HepG2 (cell line): ENCODE measurements around the gene HPCAL4. TPM values are rescaled to one million over a fixed set of nuclear protein-coding genes. Genes with fewer than 3 reads are reported as not detected.
A peak's percentile ranks its signal among the peaks of the same experiment; 100 is the strongest.

Experiments
- ATAC-seq: fragments of 200-7000 bp; cut with Tn5 transposase; 3 replicates; pipeline ENCODE4 v1.9.1; 2020; ENCODE audit warnings: mild to moderate bottlenecking, moderate library complexity
- BruUV-seq: library from RNA; stranded (reverse); fragments of 400-500 nt; replicated peaks from 2 replicates; lab custom pipeline; 2021; lab: Mats Ljungman, UMichigan
- CTCF ChIA-PET: fragments of 300-600 bp; formaldehyde crosslinking; extraction: SDS; loops from one replicate; lab custom pipeline; 2021; ENCODE audit warnings: low total read pairs, inconsistent platforms, low intra/inter-chr PET ratio; lab: Yijun Ruan, JAX
- POLR2A ChIA-PET: fragments of 350-600 bp; sonication (Branson Sonifier 250); formaldehyde crosslinking; loops from one replicate; lab custom pipeline; 2020; ENCODE audit warnings: antibody characterized with exemption, inconsistent platforms; lab: Yijun Ruan, JAX
- DNase-seq: peaks from one replicate; pipeline ENCODE4 v3.0.0-alpha.2; 2015; ENCODE audit warnings: low spot score
- FAIRE-seq: peaks from 3 replicates; lab custom pipeline; 2011; peaks lifted over from hg19 to GRCh38; lab: Jason Lieb, UNC
- H2AFZ ChIP-seq: one replicate; pipeline ENCODE4 v1.6.1; 2011; ENCODE audit warnings: low read length, inconsistent platforms
- H3K27ac ChIP-seq: fragments of 300-600 bp; 3 replicates; pipeline ENCODE4 v1.8.0; 2011; ENCODE audit warnings: mixed run types, mild to moderate bottlenecking, mixed read lengths, low read length, inconsistent platforms; ENCODE audit not compliant: insufficient read depth; ENCODE audit errors: extremely low read length
- H3K27me3 ChIP-seq, 2 experiments: fragments of 200-600 bp in 1 of 2; 2 replicates in 1 of 2; 3 replicates in 1 of 2; pipeline versions ENCODE4 v1.6.0 to v1.8.0; 2011; ENCODE audit warnings: low read length in 2 of 2, mild to moderate bottlenecking in 2 of 2, moderate library complexity in 2 of 2, inconsistent platforms in 1 of 2; ENCODE audit not compliant: insufficient read depth in 2 of 2, control insufficient read depth in 1 of 2
- H3K36me3 ChIP-seq, 2 experiments: fragments of 200-600 bp in 1 of 2; replicated peaks in 1 of 2; 2 replicates in 1 of 2; 3 replicates in 1 of 2; pipeline versions ENCODE4 v1.5.1 to v1.8.0; 2011; ENCODE audit warnings: low read length in 2 of 2, inconsistent platforms in 1 of 2; ENCODE audit not compliant: insufficient read depth in 2 of 2, control insufficient read depth in 1 of 2
- H3K4me1 ChIP-seq: 2 replicates; pipeline ENCODE4 v1.5.1; 2012; ENCODE audit warnings: low read length, inconsistent platforms; ENCODE audit not compliant: insufficient read depth
- H3K4me2 ChIP-seq: 2 replicates; pipeline ENCODE4 v1.6.0; 2011; ENCODE audit warnings: low read depth, low read length, inconsistent platforms
- H3K4me3 ChIP-seq, 3 experiments: fragments of 200-600 bp in 1 of 3; sonication (generic), shearing (Covaris generic) in 1 of 3; replicated peaks in 1 of 3; 2 replicates each; pipeline ENCODE4 v1.5.1; 2011 to 2016; ENCODE audit warnings: low read length in 3 of 3, inconsistent platforms in 2 of 3, low read depth in 2 of 3, mild to moderate bottlenecking in 2 of 3, control low read depth in 1 of 3, mixed read lengths in 1 of 3; ENCODE audit not compliant: insufficient read depth in 1 of 3
- H3K79me2 ChIP-seq: one replicate; pipeline ENCODE4 v1.6.1; 2011; ENCODE audit warnings: low read length, inconsistent platforms; ENCODE audit not compliant: insufficient read depth
- H3K9ac ChIP-seq: 2 replicates; pipeline ENCODE4 v1.6.0; 2011; ENCODE audit warnings: mild to moderate bottlenecking, low read depth, low read length, inconsistent platforms; ENCODE audit not compliant: insufficient read depth
- H3K9me3 ChIP-seq: 2 replicates; pipeline ENCODE4 v1.5.1; 2012; ENCODE audit warnings: mild to moderate bottlenecking, low read length
- H4K20me1 ChIP-seq: 2 replicates; pipeline ENCODE4 v1.6.0; 2011; ENCODE audit warnings: inconsistent platforms, mild to moderate bottlenecking, low read length, moderate library complexity; ENCODE audit not compliant: insufficient read depth
- CBX2 ChIP-seq, 2 experiments: fragments of 200-600 bp in 1 of 2; sonication (generic); formaldehyde crosslinking in 1 of 2; IDR thresholded peaks; 2 replicates each; pipeline versions ENCODE4 v1.7.0 to v1.8.1; 2018 to 2022; ENCODE audit warnings: low read depth in 2 of 2, low read length in 1 of 2, mild to moderate bottlenecking in 1 of 2, missing genetic modification reagents in 1 of 2
- E2F5 ChIP-seq: sonication (generic); formaldehyde crosslinking; conservative IDR thresholded peaks from 2 replicates; pipeline ENCODE4 v1.4.0; 2020; ENCODE audit warnings: missing genetic modification reagents
- HNF4G ChIP-seq, 2 experiments: sonication (generic) in 1 of 2; formaldehyde crosslinking in 1 of 2; IDR thresholded peaks; 2 replicates each; pipeline versions ENCODE4 v1.4.0 to v1.6.1; 2011 to 2020; ENCODE audit warnings: borderline replicate concordance in 2 of 2, low read depth in 2 of 2, mild to moderate bottlenecking in 2 of 2, low read length in 1 of 2, missing genetic modification reagents in 1 of 2, moderate library complexity in 1 of 2
- HOXA9 ChIP-seq: sonication (generic); formaldehyde crosslinking; IDR thresholded peaks from 2 replicates; pipeline ENCODE4 v1.8.1; 2022; ENCODE audit warnings: missing genetic modification reagents, mild to moderate bottlenecking, moderate library complexity, borderline replicate concordance
- NR2F6 ChIP-seq, 2 experiments: IDR thresholded peaks; 2 replicates each; pipeline ENCODE4 v1.6.1; 2016; ENCODE audit warnings: antibody characterized with exemption in 1 of 2, mild to moderate bottlenecking in 1 of 2
- SP5 ChIP-seq: IDR thresholded peaks from 2 replicates; pipeline ENCODE4 v1.6.1; 2016; ENCODE audit warnings: low read depth, borderline replicate concordance
- SSRP1 ChIP-seq: IDR thresholded peaks from 2 replicates; pipeline ENCODE4 v1.6.1; 2016; ENCODE audit warnings: control low read depth
- TBX2 ChIP-seq: sonication (generic); formaldehyde crosslinking; IDR thresholded peaks from 2 replicates; pipeline ENCODE4 v1.5.0; 2020; ENCODE audit warnings: missing genetic modification reagents, mild to moderate bottlenecking, borderline replicate concordance
- TMF1 ChIP-seq: sonication (generic); formaldehyde crosslinking; IDR thresholded peaks from 2 replicates; pipeline ENCODE4 v1.8.1; 2022; ENCODE audit warnings: low read depth, missing genetic modification reagents
- ZBTB49 ChIP-seq: sonication (generic); formaldehyde crosslinking; IDR thresholded peaks from 2 replicates; pipeline ENCODE4 v1.4.0; 2020; ENCODE audit warnings: missing genetic modification reagents, borderline replicate concordance
- ZBTB7B ChIP-seq: sonication (generic); formaldehyde crosslinking; IDR thresholded peaks from 2 replicates; pipeline ENCODE4 v1.4.0; 2020; ENCODE audit warnings: missing genetic modification reagents
- ZFAT ChIP-seq: sonication (generic); formaldehyde crosslinking; conservative IDR thresholded peaks from 2 replicates; pipeline ENCODE4 v1.8.1; 2023; ENCODE audit warnings: missing genetic modification reagents, inconsistent platforms
- ZNF225 ChIP-seq: sonication (generic); formaldehyde crosslinking; IDR thresholded peaks from 2 replicates; pipeline ENCODE4 v1.4.0; 2020; ENCODE audit warnings: mild to moderate bottlenecking, missing genetic modification reagents
- ZNF350 ChIP-seq: sonication (generic); formaldehyde crosslinking; IDR thresholded peaks from 2 replicates; pipeline ENCODE4 v1.4.0; 2020; ENCODE audit warnings: mild to moderate bottlenecking, low read depth, missing genetic modification reagents, borderline replicate concordance
- ZNF414 ChIP-seq: sonication (generic); formaldehyde crosslinking; IDR thresholded peaks from 2 replicates; pipeline ENCODE4 v1.5.0; 2020; ENCODE audit warnings: missing genetic modification reagents
- ZNF691 ChIP-seq: sonication (generic); formaldehyde crosslinking; IDR thresholded peaks from 2 replicates; pipeline ENCODE4 v1.4.0; 2020; ENCODE audit warnings: missing genetic modification reagents, low read depth, mild to moderate bottlenecking, borderline replicate concordance
- ZNF720 ChIP-seq: sonication (generic); formaldehyde crosslinking; IDR thresholded peaks from 2 replicates; pipeline ENCODE4 v1.4.0; 2020; ENCODE audit warnings: missing genetic modification reagents
- WGBS: methylation state at CpG from one replicate; pipeline ENCODE4 v1.1.6; 2017; ENCODE audit warnings: low lambda C conversion rate; 5-methylcytosine and 5-hydroxymethylcytosine counted together
- in situ Hi-C: cut with HindIII; loops from 2 replicates; pipeline ENCODE4 v1.10.0; 2017; ENCODE audit warnings: low pct_unique_long_range_greater_than_20kb; ENCODE audit not compliant: extremely low pct_ligation_motif_present
- intact Hi-C: fragments of 100-400 bp; cut with micrococcal nuclease; formaldehyde crosslinking; loops from one replicate; pipeline ENCODE4 v1.10.0; 2022; ENCODE audit not compliant: unreplicated experiment
- polyA plus RNA-seq, 8 experiments: library from polyadenylated mRNA; depleted of rRNA in 3 of 8; stranded (reverse) in 7 of 8; unstranded in 1 of 8; fragments of >200 nt; fragmentation: Illumina TruSeq in 4 of 8; extraction: Trizol in 4 of 8; gene quantifications; 2 replicates each; pipeline versions ENCODE4 v1.2.1 to v1.2.3, GENCODE V29; 2011 to 2016; ENCODE audit warnings: low read depth in 4 of 8, missing spikeins in 1 of 8, mixed read lengths in 1 of 8; ENCODE audit not compliant: insufficient read depth in 1 of 8
- total RNA-seq, 5 experiments: library from RNA; depleted of rRNA; stranded (reverse); fragments of >200 nt; fragmentation: Illumina TruSeq; extraction: Trizol; gene quantifications; 2 replicates each; pipeline ENCODE4 v1.2.3, GENCODE V29; 2016; ENCODE audit warnings: low read depth in 1 of 5

The HPCAL4 gene
- total and polyA plus RNA-seq, 2 of the 13 experiments (the other 11 are each of a cell fraction or from before 2014, with no cell fraction given) = not detected

GRCh38 chr1:39663559-39663958, 27.7 kb downstream of the HPCAL4 start:
- in situ Hi-C loops = no loop called here
- BruUV-seq = no TSS peak

More at GRCh38 chr1:39663559-39663958, 27.7 kb downstream of the HPCAL4 start:
- H3K4me3 ChIP-seq = no peak overlapping the region
- H3K4me1 ChIP-seq = no peaks in the 10 kb centered on the region
- H3K27me3 ChIP-seq = peaks cover 0 to 54% of the 10 kb centered on the region in 2 experiments; a peak in 3 of 5 replicates
- no peak overlapping the region for H3K4me2 ChIP-seq
- H3K9me3 ChIP-seq = no peaks in the 10 kb centered on the region
- no peak overlapping the region for H3K27ac ChIP-seq
- ATAC-seq = peak; percentile 42; the same call in 2 of the 3 replicates
- H2AFZ ChIP-seq = no peak overlapping the region
- no peak for FAIRE-seq
- WGBS = 40% methylated on average over 3 of the region's 8 CpGs
- DNase-seq = no peak
- H3K36me3 ChIP-seq = no peaks in the 10 kb centered on the region
- ChIA-PET CTCF (no interaction called here), POLR2A (no interaction called here)
- TF ChIP-seq ZNF691 (no peak), TBX2 (CRISPR knock-in tag) (no peak), NR2F6 (IDR thresholded peaks at IDR 0.05) (no peak), NR2F6 (CRISPR knock-in tag; IDR thresholded peaks at IDR 0.05) (no peak), ZNF414 (CRISPR knock-in tag) (no peak), TMF1 (CRISPR knock-in tag) (no peak), SP5 (CRISPR knock-in tag) (no peak), ZNF225 (no peak), CBX2 (IDR thresholded peaks at IDR 0.05; ENCODE audit: low read depth, low read length) (no peak), CBX2 (CRISPR knock-in tag; IDR thresholded peaks at IDR 0.05; ENCODE audit: low read depth) (no peak), ZFAT (no peak), ZNF350 (CRISPR knock-in tag) (no peak), HOXA9 (CRISPR knock-in tag) (no peak), ZNF720 (CRISPR knock-in tag) (no peak), SSRP1 (CRISPR knock-in tag) (no peak), ZBTB49 (CRISPR knock-in tag) (no peak), HNF4G (IDR thresholded peaks at IDR 0.05; ENCODE audit: borderline replicate concordance, low read depth, low read length) (no peak), HNF4G (CRISPR knock-in tag; IDR thresholded peaks at IDR 0.05; ENCODE audit: borderline replicate concordance, low read depth) (no peak), ZBTB7B (CRISPR knock-in tag) (no peak), E2F5 (no peak)
- no peaks in the 10 kb centered on the region for H4K20me1 ChIP-seq
- intact Hi-C loops = loop anchor here (2.0 kb wide), 1 partner anchor 49 kb away; no protein-coding TSS in a partner anchor
- H3K79me2 ChIP-seq = no peaks in the 10 kb centered on the region
- H3K9ac ChIP-seq = no peak overlapping the region
